Glutamatergic neuron (in vitro differentiated cells): ENCODE measurements around the gene TSPYL1. TPM values are rescaled to one million over a fixed set of nuclear protein-coding genes. Genes with fewer than 3 reads are reported as not detected.

Source experiments
- DNase-seq: peaks from one replicate; pipeline ENCODE4 v3.0.0; 2022
- H3K27ac Mint-ChIP-seq: one replicate; pipeline ENCODE4 v1.8.0; 2020; ENCODE audit warnings: mild to moderate bottlenecking, mixed read lengths, inconsistent platforms; ENCODE audit not compliant: unreplicated experiment
- H3K27me3 Mint-ChIP-seq: one replicate; pipeline ENCODE4 v1.8.0; 2020; ENCODE audit warnings: mild to moderate bottlenecking, moderate library complexity, mixed read lengths, inconsistent platforms; ENCODE audit not compliant: unreplicated experiment
- H3K36me3 Mint-ChIP-seq: one replicate; pipeline ENCODE4 v1.8.0; 2020; ENCODE audit warnings: mild to moderate bottlenecking, mixed read lengths, inconsistent platforms; ENCODE audit not compliant: unreplicated experiment
- H3K4me1 Mint-ChIP-seq: one replicate; pipeline ENCODE4 v1.8.0; 2020; ENCODE audit warnings: mild to moderate bottlenecking, low read depth, mixed read lengths, inconsistent platforms; ENCODE audit not compliant: unreplicated experiment
- H3K4me3 Mint-ChIP-seq: one replicate; pipeline ENCODE4 v1.8.0; 2020; ENCODE audit warnings: mild to moderate bottlenecking, mixed read lengths, inconsistent platforms; ENCODE audit not compliant: unreplicated experiment
- H3K9me3 Mint-ChIP-seq: one replicate; pipeline ENCODE4 v1.8.0; 2020; ENCODE audit warnings: mild to moderate bottlenecking, moderate library complexity, mixed read lengths, inconsistent platforms; ENCODE audit not compliant: unreplicated experiment
- total RNA-seq: library from RNA; stranded (reverse); fragmentation: NEBNext Ultra II Directional; extraction: Animal tissue kit (Norgen Biotek cat#: 25700); gene quantifications from one replicate; pipeline ENCODE4 v1.2.1, GENCODE V29; 2021; ENCODE audit not compliant: unreplicated experiment
- TF ChIP-seq, protein P1 (sequence below): fragments of 200-600 bp; sonication (generic); IDR thresholded peaks from one replicate; pipeline ENCODE4 v1.5.0; 2021; ENCODE audit not compliant: partially characterized antibody, unreplicated experiment

TSPYL1 gene
- total RNA-seq, 1 donor from 2014 or later = 63.3 TPM

GRCh38 chr6:116298973-116299372, 19.2 kb upstream of the TSPYL1 start:
- H3K36me3 Mint-ChIP-seq = peaks cover 4% of the 10 kb centered on the region
- no peak for DNase-seq
- peaks cover 1% of the 10 kb centered on the region for H3K27me3 Mint-ChIP-seq
- no peak overlapping the region for H3K4me3 Mint-ChIP-seq
- no peaks in the 10 kb centered on the region for H3K4me1 Mint-ChIP-seq
- TF ChIP-seq, protein P1, sequence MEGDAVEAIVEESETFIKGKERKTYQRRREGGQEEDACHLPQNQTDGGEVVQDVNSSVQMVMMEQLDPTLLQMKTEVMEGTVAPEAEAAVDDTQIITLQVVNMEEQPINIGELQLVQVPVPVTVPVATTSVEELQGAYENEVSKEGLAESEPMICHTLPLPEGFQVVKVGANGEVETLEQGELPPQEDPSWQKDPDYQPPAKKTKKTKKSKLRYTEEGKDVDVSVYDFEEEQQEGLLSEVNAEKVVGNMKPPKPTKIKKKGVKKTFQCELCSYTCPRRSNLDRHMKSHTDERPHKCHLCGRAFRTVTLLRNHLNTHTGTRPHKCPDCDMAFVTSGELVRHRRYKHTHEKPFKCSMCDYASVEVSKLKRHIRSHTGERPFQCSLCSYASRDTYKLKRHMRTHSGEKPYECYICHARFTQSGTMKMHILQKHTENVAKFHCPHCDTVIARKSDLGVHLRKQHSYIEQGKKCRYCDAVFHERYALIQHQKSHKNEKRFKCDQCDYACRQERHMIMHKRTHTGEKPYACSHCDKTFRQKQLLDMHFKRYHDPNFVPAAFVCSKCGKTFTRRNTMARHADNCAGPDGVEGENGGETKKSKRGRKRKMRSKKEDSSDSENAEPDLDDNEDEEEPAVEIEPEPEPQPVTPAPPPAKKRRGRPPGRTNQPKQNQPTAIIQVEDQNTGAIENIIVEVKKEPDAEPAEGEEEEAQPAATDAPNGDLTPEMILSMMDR = no peak
- H3K9me3 Mint-ChIP-seq = no peaks in the 10 kb centered on the region
- H3K27ac Mint-ChIP-seq = no peak overlapping the region

GRCh38 chr6:116298273-116298672, 18.5 kb upstream of the TSPYL1 start:
- H3K36me3 Mint-ChIP-seq = peaks cover 4% of the 10 kb centered on the region
- no peak for DNase-seq
- TF ChIP-seq, protein P1 = no peak
- no peaks in the 10 kb centered on the region for H3K9me3 Mint-ChIP-seq
- H3K4me1 Mint-ChIP-seq = no peaks in the 10 kb centered on the region
- H3K27me3 Mint-ChIP-seq = peaks cover 1% of the 10 kb centered on the region
- no peak overlapping the region for H3K27ac Mint-ChIP-seq
- H3K4me3 Mint-ChIP-seq = no peak overlapping the region

- Mint-ChIP-seq H3K4me1 (no peaks in the 10 kb centered on the region), H3K36me3 (no peaks in the 10 kb centered on the region), H3K9me3 (no peaks in the 10 kb centered on the region), H3K4me3 (no peak overlapping the region), H3K27ac (no peak overlapping the region), H3K27me3 (peaks cover 1% of the 10 kb centered on the region)
- TF ChIP-seq, protein P1 = no peak
- DNase-seq = no peak
Measured at GRCh38 chr6:116292553-116292952, 12.8 kb upstream of the TSPYL1 start.

DNA sequence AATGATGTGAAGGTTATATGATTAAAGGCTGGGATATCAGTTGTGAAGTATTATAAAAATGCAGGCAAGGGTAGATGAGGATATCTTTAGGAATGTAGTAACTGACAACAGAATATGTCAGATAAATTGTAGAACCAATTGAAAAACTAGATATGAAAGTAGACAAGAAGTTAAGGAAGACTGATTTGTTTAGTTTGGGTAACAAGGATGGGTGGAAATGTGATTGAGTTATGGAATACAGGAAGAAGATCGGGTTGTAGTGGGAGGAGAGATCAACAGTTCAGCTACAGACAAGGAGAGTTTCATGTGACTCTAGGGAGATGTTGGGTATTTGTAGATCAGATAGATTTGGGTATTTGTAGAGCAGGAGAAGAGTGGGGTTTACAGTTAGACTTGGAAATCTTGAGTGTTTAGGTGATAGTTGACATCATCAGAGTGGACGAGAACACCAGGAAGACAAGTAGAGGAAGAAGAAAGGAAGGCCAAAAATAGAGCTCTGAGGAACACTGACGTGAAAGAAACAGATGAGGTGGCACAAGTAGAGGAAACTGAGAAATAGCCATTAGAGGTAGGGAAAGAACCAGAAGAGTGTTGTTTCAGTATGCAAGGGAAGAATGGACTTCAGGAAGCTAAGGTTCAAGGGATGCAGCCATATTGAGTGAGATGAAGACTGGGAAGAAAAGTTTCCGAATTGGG, 12.1 kb upstream of the TSPYL1 start:
- no peak overlapping the region for H3K27ac Mint-ChIP-seq
- no peaks in the 10 kb centered on the region for H3K4me1 Mint-ChIP-seq
- H3K9me3 Mint-ChIP-seq = no peaks in the 10 kb centered on the region
- H3K27me3 Mint-ChIP-seq = no peaks in the 10 kb centered on the region
- H3K4me3 Mint-ChIP-seq = no peak overlapping the region
- DNase-seq = no peak
- no peaks in the 10 kb centered on the region for H3K36me3 Mint-ChIP-seq
- TF ChIP-seq, protein P1 = no peak

GRCh38 chr6:116290799-116291198, 11.1 kb upstream of the TSPYL1 start:
- TF ChIP-seq, protein P1 = no peak
- Mint-ChIP-seq H3K9me3 (no peaks in the 10 kb centered on the region), H3K27ac (no peak overlapping the region), H3K36me3 (no peaks in the 10 kb centered on the region), H3K27me3 (no peaks in the 10 kb centered on the region), H3K4me1 (no peaks in the 10 kb centered on the region), H3K4me3 (no peak overlapping the region)
- no peak for DNase-seq
